Measurements from ENCODE around the gene NUDCD3. TPM values are rescaled to one million over a fixed set of nuclear protein-coding genes. Genes with fewer than 3 reads are reported as not detected.

Gene NUDCD3
- total and polyA plus RNA-seq, 2 experiments from 2014 or later: 35.7 to 42.7 TPM

DNA sequence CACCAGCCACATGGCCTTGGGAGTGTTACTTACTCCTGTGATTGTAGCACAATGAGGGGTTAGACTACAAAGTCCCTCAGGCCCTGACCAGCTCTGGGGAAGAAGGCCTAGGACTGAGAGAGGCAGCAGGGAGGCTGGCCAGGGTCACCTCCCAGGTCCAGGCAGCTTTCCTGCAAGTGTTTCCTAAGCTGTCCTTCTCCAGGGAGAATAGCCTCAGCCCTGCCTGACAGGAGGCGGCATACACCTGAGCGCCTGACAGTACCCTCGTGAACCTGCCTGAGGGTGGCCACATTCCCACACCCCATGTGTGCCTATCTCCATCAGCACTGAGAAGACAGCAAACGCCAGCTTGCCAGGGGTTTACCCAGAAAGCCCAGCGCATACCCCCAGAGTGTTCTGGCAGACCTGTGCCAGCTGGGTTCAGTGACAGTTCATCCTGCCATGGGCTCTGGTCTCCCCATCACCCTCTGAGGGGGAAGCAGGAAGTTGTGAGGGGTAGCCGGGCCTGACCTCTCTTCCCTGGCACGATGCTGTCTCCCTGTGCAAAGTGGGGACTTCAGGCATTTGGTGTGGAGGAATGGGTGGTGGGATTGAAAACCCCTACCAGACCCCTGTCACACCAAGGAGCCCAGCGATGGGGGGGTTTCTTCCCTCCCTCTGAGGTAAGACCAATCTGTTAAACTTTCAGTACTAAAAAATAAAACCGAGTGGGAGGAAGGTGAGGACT lies 108.8 kb downstream of the NUDCD3 start:
- TF ChIP-seq ETS1 (IDR thresholded peaks at IDR 0.05) (no peak), ZNF114 (CRISPR knock-in tag; IDR thresholded peaks at IDR 0.05) (no peak), CREB1 (CRISPR knock-in tag; IDR thresholded peaks at IDR 0.05; ENCODE audit: low read depth) (no peak), JUNB (IDR thresholded peaks at IDR 0.05; ENCODE audit: unreplicated experiment) (no peak), ZNF331 (CRISPR knock-in tag; IDR thresholded peaks at IDR 0.05; ENCODE audit: low read depth) (no peak), POLR2AphosphoS5 (IDR thresholded peaks at IDR 0.05; ENCODE audit: low read depth) (no peak), STAT1 (IDR thresholded peaks at IDR 0.05; ENCODE audit: unreplicated experiment) (no peak), EZH2phosphoT487 (IDR thresholded peaks at IDR 0.05; ENCODE audit: unreplicated experiment) (no peak), NANOG (IDR thresholded peaks at IDR 0.05; ENCODE audit: borderline replicate concordance) (no peak), EZH2 (IDR thresholded peaks at IDR 0.05; ENCODE audit: low read depth, unreplicated experiment) (no peak)
- TF ChIP-seq, protein P1, sequence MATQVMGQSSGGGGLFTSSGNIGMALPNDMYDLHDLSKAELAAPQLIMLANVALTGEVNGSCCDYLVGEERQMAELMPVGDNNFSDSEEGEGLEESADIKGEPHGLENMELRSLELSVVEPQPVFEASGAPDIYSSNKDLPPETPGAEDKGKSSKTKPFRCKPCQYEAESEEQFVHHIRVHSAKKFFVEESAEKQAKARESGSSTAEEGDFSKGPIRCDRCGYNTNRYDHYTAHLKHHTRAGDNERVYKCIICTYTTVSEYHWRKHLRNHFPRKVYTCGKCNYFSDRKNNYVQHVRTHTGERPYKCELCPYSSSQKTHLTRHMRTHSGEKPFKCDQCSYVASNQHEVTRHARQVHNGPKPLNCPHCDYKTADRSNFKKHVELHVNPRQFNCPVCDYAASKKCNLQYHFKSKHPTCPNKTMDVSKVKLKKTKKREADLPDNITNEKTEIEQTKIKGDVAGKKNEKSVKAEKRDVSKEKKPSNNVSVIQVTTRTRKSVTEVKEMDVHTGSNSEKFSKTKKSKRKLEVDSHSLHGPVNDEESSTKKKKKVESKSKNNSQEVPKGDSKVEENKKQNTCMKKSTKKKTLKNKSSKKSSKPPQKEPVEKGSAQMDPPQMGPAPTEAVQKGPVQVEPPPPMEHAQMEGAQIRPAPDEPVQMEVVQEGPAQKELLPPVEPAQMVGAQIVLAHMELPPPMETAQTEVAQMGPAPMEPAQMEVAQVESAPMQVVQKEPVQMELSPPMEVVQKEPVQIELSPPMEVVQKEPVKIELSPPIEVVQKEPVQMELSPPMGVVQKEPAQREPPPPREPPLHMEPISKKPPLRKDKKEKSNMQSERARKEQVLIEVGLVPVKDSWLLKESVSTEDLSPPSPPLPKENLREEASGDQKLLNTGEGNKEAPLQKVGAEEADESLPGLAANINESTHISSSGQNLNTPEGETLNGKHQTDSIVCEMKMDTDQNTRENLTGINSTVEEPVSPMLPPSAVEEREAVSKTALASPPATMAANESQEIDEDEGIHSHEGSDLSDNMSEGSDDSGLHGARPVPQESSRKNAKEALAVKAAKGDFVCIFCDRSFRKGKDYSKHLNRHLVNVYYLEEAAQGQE (IDR thresholded peaks at IDR 0.05; ENCODE audit: unreplicated experiment): no peak
- TF ChIP-seq, protein P2, sequence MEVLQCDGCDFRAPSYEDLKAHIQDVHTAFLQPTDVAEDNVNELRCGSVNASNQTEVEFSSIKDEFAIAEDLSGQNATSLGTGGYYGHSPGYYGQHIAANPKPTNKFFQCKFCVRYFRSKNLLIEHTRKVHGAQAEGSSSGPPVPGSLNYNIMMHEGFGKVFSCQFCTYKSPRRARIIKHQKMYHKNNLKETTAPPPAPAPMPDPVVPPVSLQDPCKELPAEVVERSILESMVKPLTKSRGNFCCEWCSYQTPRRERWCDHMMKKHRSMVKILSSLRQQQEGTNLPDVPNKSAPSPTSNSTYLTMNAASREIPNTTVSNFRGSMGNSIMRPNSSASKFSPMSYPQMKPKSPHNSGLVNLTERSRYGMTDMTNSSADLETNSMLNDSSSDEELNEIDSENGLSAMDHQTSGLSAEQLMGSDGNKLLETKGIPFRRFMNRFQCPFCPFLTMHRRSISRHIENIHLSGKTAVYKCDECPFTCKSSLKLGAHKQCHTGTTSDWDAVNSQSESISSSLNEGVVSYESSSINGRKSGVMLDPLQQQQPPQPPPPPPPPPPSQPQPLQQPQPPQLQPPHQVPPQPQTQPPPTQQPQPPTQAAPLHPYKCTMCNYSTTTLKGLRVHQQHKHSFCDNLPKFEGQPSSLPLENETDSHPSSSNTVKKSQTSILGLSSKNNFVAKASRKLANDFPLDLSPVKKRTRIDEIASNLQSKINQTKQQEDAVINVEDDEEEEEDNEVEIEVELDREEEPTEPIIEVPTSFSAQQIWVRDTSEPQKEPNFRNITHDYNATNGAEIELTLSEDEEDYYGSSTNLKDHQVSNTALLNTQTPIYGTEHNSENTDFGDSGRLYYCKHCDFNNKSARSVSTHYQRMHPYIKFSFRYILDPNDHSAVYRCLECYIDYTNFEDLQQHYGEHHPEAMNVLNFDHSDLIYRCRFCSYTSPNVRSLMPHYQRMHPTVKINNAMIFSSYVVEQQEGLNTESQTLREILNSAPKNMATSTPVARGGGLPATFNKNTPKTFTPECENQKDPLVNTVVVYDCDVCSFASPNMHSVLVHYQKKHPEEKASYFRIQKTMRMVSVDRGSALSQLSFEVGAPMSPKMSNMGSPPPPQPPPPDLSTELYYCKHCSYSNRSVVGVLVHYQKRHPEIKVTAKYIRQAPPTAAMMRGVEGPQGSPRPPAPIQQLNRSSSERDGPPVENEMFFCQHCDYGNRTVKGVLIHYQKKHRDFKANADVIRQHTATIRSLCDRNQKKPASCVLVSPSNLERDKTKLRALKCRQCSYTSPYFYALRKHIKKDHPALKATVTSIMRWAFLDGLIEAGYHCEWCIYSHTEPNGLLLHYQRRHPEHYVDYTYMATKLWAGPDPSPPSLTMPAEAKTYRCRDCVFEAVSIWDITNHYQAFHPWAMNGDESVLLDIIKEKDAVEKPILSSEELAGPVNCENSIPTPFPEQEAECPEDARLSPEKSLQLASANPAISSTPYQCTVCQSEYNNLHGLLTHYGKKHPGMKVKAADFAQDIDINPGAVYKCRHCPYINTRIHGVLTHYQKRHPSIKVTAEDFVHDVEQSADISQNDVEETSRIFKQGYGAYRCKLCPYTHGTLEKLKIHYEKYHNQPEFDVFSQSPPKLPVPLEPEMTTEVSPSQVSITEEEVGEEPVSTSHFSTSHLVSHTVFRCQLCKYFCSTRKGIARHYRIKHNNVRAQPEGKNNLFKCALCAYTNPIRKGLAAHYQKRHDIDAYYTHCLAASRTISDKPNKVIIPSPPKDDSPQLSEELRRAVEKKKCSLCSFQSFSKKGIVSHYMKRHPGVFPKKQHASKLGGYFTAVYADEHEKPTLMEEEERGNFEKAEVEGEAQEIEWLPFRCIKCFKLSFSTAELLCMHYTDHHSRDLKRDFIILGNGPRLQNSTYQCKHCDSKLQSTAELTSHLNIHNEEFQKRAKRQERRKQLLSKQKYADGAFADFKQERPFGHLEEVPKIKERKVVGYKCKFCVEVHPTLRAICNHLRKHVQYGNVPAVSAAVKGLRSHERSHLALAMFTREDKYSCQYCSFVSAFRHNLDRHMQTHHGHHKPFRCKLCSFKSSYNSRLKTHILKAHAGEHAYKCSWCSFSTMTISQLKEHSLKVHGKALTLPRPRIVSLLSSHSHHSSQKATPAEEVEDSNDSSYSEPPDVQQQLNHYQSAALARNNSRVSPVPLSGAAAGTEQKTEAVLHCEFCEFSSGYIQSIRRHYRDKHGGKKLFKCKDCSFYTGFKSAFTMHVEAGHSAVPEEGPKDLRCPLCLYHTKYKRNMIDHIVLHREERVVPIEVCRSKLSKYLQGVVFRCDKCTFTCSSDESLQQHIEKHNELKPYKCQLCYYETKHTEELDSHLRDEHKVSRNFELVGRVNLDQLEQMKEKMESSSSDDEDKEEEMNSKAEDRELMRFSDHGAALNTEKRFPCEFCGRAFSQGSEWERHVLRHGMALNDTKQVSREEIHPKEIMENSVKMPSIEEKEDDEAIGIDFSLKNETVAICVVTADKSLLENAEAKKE (CRISPR knock-in tag; IDR thresholded peaks at IDR 0.05): no peak
- TF ChIP-seq, protein P3, sequence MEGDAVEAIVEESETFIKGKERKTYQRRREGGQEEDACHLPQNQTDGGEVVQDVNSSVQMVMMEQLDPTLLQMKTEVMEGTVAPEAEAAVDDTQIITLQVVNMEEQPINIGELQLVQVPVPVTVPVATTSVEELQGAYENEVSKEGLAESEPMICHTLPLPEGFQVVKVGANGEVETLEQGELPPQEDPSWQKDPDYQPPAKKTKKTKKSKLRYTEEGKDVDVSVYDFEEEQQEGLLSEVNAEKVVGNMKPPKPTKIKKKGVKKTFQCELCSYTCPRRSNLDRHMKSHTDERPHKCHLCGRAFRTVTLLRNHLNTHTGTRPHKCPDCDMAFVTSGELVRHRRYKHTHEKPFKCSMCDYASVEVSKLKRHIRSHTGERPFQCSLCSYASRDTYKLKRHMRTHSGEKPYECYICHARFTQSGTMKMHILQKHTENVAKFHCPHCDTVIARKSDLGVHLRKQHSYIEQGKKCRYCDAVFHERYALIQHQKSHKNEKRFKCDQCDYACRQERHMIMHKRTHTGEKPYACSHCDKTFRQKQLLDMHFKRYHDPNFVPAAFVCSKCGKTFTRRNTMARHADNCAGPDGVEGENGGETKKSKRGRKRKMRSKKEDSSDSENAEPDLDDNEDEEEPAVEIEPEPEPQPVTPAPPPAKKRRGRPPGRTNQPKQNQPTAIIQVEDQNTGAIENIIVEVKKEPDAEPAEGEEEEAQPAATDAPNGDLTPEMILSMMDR (conservative IDR thresholded peaks at IDR 0.05; ENCODE audit: low read depth in 2 of 2): no peak
- Histone ChIP-seq H3K79me2 (replicated peaks; ENCODE audit: insufficient read depth) (no peaks in the 10 kb centered on the region), H3K4me2 (no peak overlapping the region), H3K4me1 (ENCODE audit: insufficient read depth) (no peaks in the 10 kb centered on the region), H4K20me1 (replicated peaks; ENCODE audit: insufficient read depth) (no peaks in the 10 kb centered on the region; the same call in 1 of the 2 replicates), H3F3A (replicated peaks; ENCODE audit: low read depth) (no peaks in the 10 kb centered on the region), H3K9me2 (ENCODE audit: insufficient read depth) (no peaks in the 10 kb centered on the region), H3K27ac (ENCODE audit: low read depth) (no peak overlapping the region), H3K36me3 (ENCODE audit: insufficient read depth) (no peaks in the 10 kb centered on the region; the same call in 1 of the 2 replicates), H3K4me3 (no peak overlapping the region), H2AFZ (no peak overlapping the region), H3K27me3 (ENCODE audit: insufficient read depth) (no peaks in the 10 kb centered on the region)
- Mint-ChIP-seq H3K36me3 (ENCODE audit: low read depth) (no peaks in the 10 kb centered on the region; the same call in 2 of the 3 replicates), H3K27me3 (ENCODE audit: insufficient read depth, low read depth, poor library complexity) (peaks cover 17% of the 10 kb centered on the region), H3K4me1 (no peaks in the 10 kb centered on the region; the same call in 2 of the 3 replicates), H3K27ac (no peak overlapping the region), H3K4me3 (no peak overlapping the region), H3K9me3 (no peaks in the 10 kb centered on the region)
- ATAC-seq (no peak), DNase-seq (ENCODE audit: low spot score) (no peak)
